PC-3 (cell line): ENCODE measurements around the gene PLEKHH2.

Experiments used
- CTCF ChIP-seq: fragments of 300-600 bp; sonication (generic); conservative IDR thresholded peaks from 2 replicates; pipeline ENCODE4 v1.5.1; 2017; ENCODE audit warnings: antibody characterized with exemption, low read depth, mild to moderate bottlenecking, low read length
- EZH2 ChIP-seq: fragments of 300-600 bp; sonication (generic); IDR thresholded peaks from one replicate; pipeline ENCODE4 v1.6.1; 2017; ENCODE audit warnings: antibody characterized with exemption, mild to moderate bottlenecking, low read length; ENCODE audit not compliant: unreplicated experiment
- EZH2phosphoT487 ChIP-seq: fragments of 300-600 bp; sonication (generic); IDR thresholded peaks from 2 replicates; pipeline ENCODE4 v1.6.1; 2018; ENCODE audit warnings: mild to moderate bottlenecking, antibody characterized with exemption, low read length, borderline replicate concordance

- TF ChIP-seq CTCF: no peak
- no peak for TF ChIP-seq EZH2phosphoT487
- no peak for TF ChIP-seq EZH2
These were observed 150.8 kb downstream of the PLEKHH2 start for GRCh38 chr2:43787895-43788294.
